Esophagus (tissue), 2 donors: Measurements from ENCODE around the gene CALM3. TPM values are rescaled to one million over a fixed set of nuclear protein-coding genes. Genes with fewer than 3 reads are reported as not detected.

ENCODE experiments used
- H3K27ac ChIP-seq, 2 donors: one replicate each; pipeline ENCODE4 v1.5.1; 2013; ENCODE audit warnings: low read depth in 2 of 2, mild to moderate bottlenecking in 2 of 2, inconsistent platforms in 1 of 2, low read length in 1 of 2, moderate library complexity in 1 of 2
- H3K27me3 ChIP-seq, 2 donors: one replicate each; pipeline ENCODE4 v1.6.1; 2013; ENCODE audit warnings: low read length in 2 of 2, control low read depth in 1 of 2, mild to moderate bottlenecking in 1 of 2; ENCODE audit not compliant: insufficient read depth in 2 of 2, control insufficient read depth in 1 of 2
- H3K36me3 ChIP-seq, 2 donors: one replicate each; pipeline ENCODE4 v1.6.1; 2013; ENCODE audit warnings: low read length in 1 of 2; ENCODE audit not compliant: control insufficient read depth in 2 of 2, insufficient read depth in 2 of 2
- H3K4me1 ChIP-seq, 2 donors: one replicate each; pipeline ENCODE4 v1.6.1; 2013; ENCODE audit warnings: low read length in 1 of 2; ENCODE audit not compliant: control insufficient read depth in 2 of 2, insufficient read depth in 2 of 2
- H3K4me3 ChIP-seq, 2 donors: one replicate each; pipeline ENCODE4 v1.5.1; 2013; ENCODE audit warnings: low read length in 2 of 2, mild to moderate bottlenecking in 2 of 2, low read depth in 1 of 2, moderate library complexity in 1 of 2
- H3K9me3 ChIP-seq, 2 donors: one replicate each; pipeline ENCODE4 v1.6.1; 2013; ENCODE audit warnings: mild to moderate bottlenecking in 2 of 2, low read depth in 1 of 2, low read length in 1 of 2, moderate library complexity in 1 of 2; ENCODE audit not compliant: control insufficient read depth in 2 of 2, insufficient read depth in 1 of 2
- WGBS, 2 donors: extraction: QIAGEN DNeasy Blood & Tissue Kit; methylation state at CpG; one replicate each; pipeline ENCODE4 v1.1.7; 2013; 5-methylcytosine and 5-hydroxymethylcytosine counted together
- polyA plus RNA-seq, 2 donors: library from polyadenylated mRNA; stranded (reverse); fragments of 200-250 nt; gene quantifications; one replicate each; pipeline ENCODE4 v1.2.3, GENCODE V29; 2013
- donor health status: healthy with polysubstance abuse.
- donor health status: Bipolar disorder and iron deficiency.

Gene CALM3
- polyA plus RNA-seq, 2 donors: 87.0 to 90.8 TPM

GRCh38 chr19:46644720-46645119, 43.6 kb downstream of the CALM3 start:
- Histone ChIP-seq H3K4me3 (no peak overlapping the region), H3K36me3 (no peaks in the 10 kb centered on the region), H3K27me3 (peaks cover 0 to 13% of the 10 kb centered on the region in 2 donors), H3K27ac (peak overlapping the region in 1 of 2 donors; percentile 26), H3K4me1 (peaks cover under 1 to 3% of the 10 kb centered on the region in 2 donors), H3K9me3 (peaks cover 0 to 6% of the 10 kb centered on the region in 2 donors)
- WGBS, 2 donors: 44 to 55% methylated on average over 3 of the region's 3 CpGs

- H3K9me3 ChIP-seq: peaks cover 0 to 6% of the 10 kb centered on the region in 2 donors
- peaks cover 0 to 13% of the 10 kb centered on the region in 2 donors for H3K27me3 ChIP-seq
- WGBS, 2 donors: 71 to 77% methylated on average over 3 of the region's 3 CpGs
- peaks cover 0 to 3% of the 10 kb centered on the region in 2 donors for H3K4me1 ChIP-seq
- no peaks in the 10 kb centered on the region for H3K36me3 ChIP-seq
- no peak overlapping the region for H3K4me3 ChIP-seq
- no peak overlapping the region for H3K27ac ChIP-seq
Measured at GRCh38 chr19:46646402-46646801, 45.3 kb downstream of the CALM3 start.

DNA sequence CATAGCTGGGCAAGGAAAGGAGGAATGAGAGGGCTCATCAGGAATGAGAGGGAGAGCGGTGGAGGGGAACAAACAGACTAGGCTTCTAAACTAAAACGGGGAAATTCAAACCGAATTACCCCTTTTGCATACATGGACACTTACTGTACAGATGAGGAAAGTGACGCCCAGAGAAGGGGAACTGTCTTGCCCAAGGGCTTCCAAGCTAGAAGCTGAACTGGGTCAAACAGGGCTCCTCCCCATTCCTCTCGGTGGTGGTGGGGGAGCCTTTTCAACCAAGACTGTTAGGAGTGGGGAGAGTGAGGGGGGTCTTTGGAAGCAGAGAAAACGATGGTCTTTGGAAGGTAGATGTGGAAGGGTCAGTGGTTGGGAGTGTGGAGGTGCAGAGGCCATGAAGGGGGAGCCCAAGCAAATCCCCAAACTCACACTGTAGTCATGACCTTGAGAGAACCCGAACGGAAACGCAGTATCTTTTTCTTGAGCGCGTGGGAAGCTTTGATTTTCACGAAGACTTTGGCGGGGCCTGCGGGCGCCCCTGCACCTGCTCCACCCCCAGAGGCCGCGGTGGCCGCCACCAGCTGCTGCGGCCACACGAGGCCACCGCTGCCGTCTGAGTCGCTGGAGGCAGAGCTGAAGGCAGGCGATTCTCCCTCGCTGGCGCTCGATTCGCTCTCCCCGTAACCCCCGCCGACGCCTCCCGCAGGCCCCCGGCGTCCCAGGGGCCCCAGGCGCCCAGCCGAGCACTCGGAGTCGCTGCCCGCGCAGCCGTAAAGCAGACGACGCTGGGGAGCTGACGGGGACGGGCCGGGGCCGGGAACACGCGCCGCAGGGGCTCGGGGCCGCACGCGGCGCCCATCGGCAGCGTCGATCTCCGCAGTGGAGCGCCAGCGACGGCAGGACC, 47.2 kb downstream of the CALM3 start:
- Histone ChIP-seq H3K27ac (no peak overlapping the region), H3K27me3 (peaks cover 0 to 13% of the 10 kb centered on the region in 2 donors), H3K4me1 (peaks cover 0 to 3% of the 10 kb centered on the region in 2 donors), H3K9me3 (peaks cover 0 to 6% of the 10 kb centered on the region in 2 donors), H3K36me3 (no peaks in the 10 kb centered on the region), H3K4me3 (no peak overlapping the region)
- 43 to 46% methylated on average over 63 of the region's 63 CpGs for WGBS, 2 donors

- Histone ChIP-seq H3K36me3 (no peaks in the 10 kb centered on the region), H3K4me1 (peaks cover 0 to 3% of the 10 kb centered on the region in 2 donors), H3K4me3 (no peak overlapping the region), H3K27ac (no peak overlapping the region), H3K27me3 (peaks cover 0 to 13% of the 10 kb centered on the region in 2 donors), H3K9me3 (peaks cover 0 to 6% of the 10 kb centered on the region in 2 donors)
- WGBS, 2 donors: 41 to 46% methylated on average over 84 to 144 of the region's 144 CpGs
Measured at GRCh38 chr19:46648961-46649960, 48.1 kb downstream of the CALM3 start.

GRCh38 chr19:46650445-46650844, 49.3 kb downstream of the CALM3 start:
- Histone ChIP-seq H3K4me1 (peaks cover 0 to 3% of the 10 kb centered on the region in 2 donors), H3K9me3 (peaks cover 0 to 6% of the 10 kb centered on the region in 2 donors), H3K36me3 (no peaks in the 10 kb centered on the region), H3K4me3 (no peak overlapping the region), H3K27ac (no peak overlapping the region), H3K27me3 (peaks cover 0 to 13% of the 10 kb centered on the region in 2 donors)
- 81 to 88% methylated on average over 7 of the region's 7 CpGs for WGBS, 2 donors

DNA sequence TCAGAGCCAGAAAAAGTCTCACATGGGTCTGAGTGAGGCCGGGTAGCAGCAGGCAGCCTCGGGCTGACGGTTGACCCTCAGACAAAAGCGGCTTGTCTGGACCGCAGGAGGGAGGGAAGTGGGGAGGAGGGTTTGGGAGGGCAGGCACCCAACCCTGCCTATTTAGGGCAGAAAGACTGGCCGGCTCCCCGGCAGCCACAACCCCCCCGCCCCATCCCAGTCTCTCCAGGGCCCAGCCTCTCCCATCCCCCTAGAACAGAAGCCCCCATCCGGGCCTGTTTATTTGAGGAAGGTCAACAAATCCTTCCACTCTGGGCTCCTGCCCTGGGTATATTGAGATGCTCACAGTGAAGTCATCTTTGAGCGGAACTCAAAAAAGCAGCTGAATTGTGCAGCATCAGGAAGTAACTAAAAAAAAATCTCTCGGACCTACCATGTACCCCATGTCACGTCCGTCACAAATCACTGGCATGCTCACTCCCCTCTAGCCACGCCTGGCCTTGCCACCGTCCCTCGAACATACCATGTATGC, 53.6 kb downstream of the CALM3 start:
- H3K27me3 ChIP-seq: peaks cover 0 to 7% of the 10 kb centered on the region in 2 donors

DNA sequence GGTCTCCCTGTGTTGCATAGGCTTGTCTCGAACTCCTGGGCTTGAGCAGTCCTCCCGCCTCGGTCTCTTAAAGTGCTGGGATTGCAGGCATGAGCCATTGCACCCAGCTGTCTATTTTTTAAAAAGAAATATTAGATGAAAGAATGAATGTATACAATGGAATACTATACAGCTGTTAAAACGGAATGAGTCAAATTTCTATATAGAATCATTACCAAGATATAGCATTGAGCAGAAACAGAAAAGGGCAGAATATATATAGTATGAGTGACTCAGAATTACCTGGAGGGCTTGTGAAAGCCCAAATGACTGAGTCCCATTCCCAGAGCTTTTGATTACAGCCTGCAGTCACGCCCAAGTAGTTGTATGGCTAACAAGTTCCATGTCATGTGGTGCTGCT, 55.4 kb downstream of the CALM3 start:
- 89% methylated on average over 5 of the region's 5 CpGs for WGBS, 2 donors
- Histone ChIP-seq H3K9me3 (no peaks in the 10 kb centered on the region), H3K4me3 (no peak overlapping the region), H3K4me1 (peaks cover 0 to 7% of the 10 kb centered on the region in 2 donors), H3K27me3 (peaks cover 0 to 6% of the 10 kb centered on the region in 2 donors), H3K36me3 (no peaks in the 10 kb centered on the region), H3K27ac (no peak overlapping the region)

More for the DNA sequence above, 53.6 kb downstream of the CALM3 start:
- H3K36me3 ChIP-seq: no peaks in the 10 kb centered on the region
- peak overlapping the region; percentile 48 to 58 for H3K27ac ChIP-seq
- H3K4me3 ChIP-seq: no peak overlapping the region
- 46 to 48% methylated on average over 16 of the region's 16 CpGs for WGBS, 2 donors
- peaks cover 0 to 3% of the 10 kb centered on the region in 2 donors for H3K4me1 ChIP-seq
- no peaks in the 10 kb centered on the region for H3K9me3 ChIP-seq

- H3K4me3 ChIP-seq: peak overlapping the region; percentile 11 to 50
- 4% methylated on average over 28 of the region's 28 CpGs for WGBS, 2 donors
- H3K27ac ChIP-seq: peak overlapping the region; percentile 44 to 82
- H3K4me1 ChIP-seq: peaks cover 0 to 7% of the 10 kb centered on the region in 2 donors
- peaks cover 0 to 6% of the 10 kb centered on the region in 2 donors for H3K27me3 ChIP-seq
- H3K36me3 ChIP-seq: no peaks in the 10 kb centered on the region
- H3K9me3 ChIP-seq: no peaks in the 10 kb centered on the region
Measured at GRCh38 chr19:46659151-46660007, 58.2 kb downstream of the CALM3 start.
